PC-9 (cell line): ENCODE measurements around the gene SYNDIG1. TPM values are rescaled to one million over a fixed set of nuclear protein-coding genes. Genes with fewer than 3 reads are reported as not detected.

Experiments
- BruUV-seq: library from RNA; stranded (reverse); fragments of 400-500 nt; replicated peaks from 2 replicates; lab custom pipeline; 2021; lab: Mats Ljungman, UMichigan
- CTCF ChIA-PET: fragments of 300-600 bp; sonication (Branson Sonifier 250); formaldehyde crosslinking; loops from one replicate; lab custom pipeline; 2022; ENCODE audit warnings: antibody characterized with exemption; lab: Charles Lee
- POLR2A ChIA-PET: fragments of 300-600 bp; sonication (Branson Sonifier 250); formaldehyde crosslinking; loops from one replicate; lab custom pipeline; 2022; ENCODE audit warnings: antibody characterized with exemption; ENCODE audit not compliant: unreplicated experiment; lab: Charles Lee
- DNase-seq, 2 experiments: peaks; one replicate each; pipeline versions ENCODE4 v3.0.0 to v3.0.0-alpha.2; 2015 to 2022; ENCODE audit warnings: mixed read lengths in 1 of 2
- H2AFZ ChIP-seq: fragments of 200-600 bp; sonication (generic); 2 replicates; pipeline ENCODE4 v1.8.1; 2017; ENCODE audit warnings: antibody characterized with exemption
- H3F3A ChIP-seq: fragments of 200-600 bp; sonication (generic); 2 replicates; pipeline ENCODE4 v1.8.1; 2017; ENCODE audit warnings: antibody characterized with exemption, mild to moderate bottlenecking, low read depth; ENCODE audit not compliant: insufficient read depth
- H3K27ac ChIP-seq: fragments of 200-600 bp; sonication (generic); 2 replicates; pipeline ENCODE4 v1.6.1; 2016; ENCODE audit warnings: mixed run types
- H3K27me3 ChIP-seq: fragments of 200-600 bp; sonication (generic); 2 replicates; pipeline ENCODE4 v1.6.1; 2016; ENCODE audit warnings: low read depth, mixed run types; ENCODE audit not compliant: insufficient read depth
- H3K36me3 ChIP-seq: fragments of 200-600 bp; sonication (generic); 2 replicates; pipeline ENCODE4 v1.6.1; 2016; ENCODE audit warnings: low read depth, mixed run types
- H3K4me1 ChIP-seq: fragments of 200-600 bp; sonication (generic); replicated peaks from 2 replicates; pipeline ENCODE4 v1.6.1; 2016; ENCODE audit warnings: mixed run types; ENCODE audit not compliant: insufficient read depth
- H3K4me2 ChIP-seq: fragments of 200-600 bp; sonication (generic); 2 replicates; pipeline ENCODE4 v1.6.1; 2017; ENCODE audit warnings: mixed run types
- H3K4me3 ChIP-seq: fragments of 200-600 bp; sonication (generic); 2 replicates; pipeline ENCODE4 v1.6.1; 2016; ENCODE audit warnings: mixed run types
- H3K79me2 ChIP-seq: fragments of 200-600 bp; sonication (generic); 2 replicates; pipeline ENCODE4 v1.6.1; 2017; ENCODE audit warnings: low read depth, mixed run types
- H3K9me2 ChIP-seq: fragments of 200-600 bp; sonication (generic); 2 replicates; pipeline ENCODE4 v1.8.1; 2017; ENCODE audit warnings: mild to moderate bottlenecking; ENCODE audit not compliant: insufficient read depth
- H3K9me3 ChIP-seq: fragments of 200-600 bp; sonication (generic); 2 replicates; pipeline ENCODE4 v1.8.1; 2016; ENCODE audit warnings: low read depth; ENCODE audit not compliant: insufficient read depth
- H4K20me1 ChIP-seq: fragments of 200-600 bp; sonication (generic); 2 replicates; pipeline ENCODE4 v1.8.1; 2017; ENCODE audit not compliant: insufficient read depth
- CTCF ChIP-seq: fragments of 200-600 bp; sonication (generic); conservative IDR thresholded peaks from 2 replicates; pipeline ENCODE4 v1.6.1; 2017; ENCODE audit warnings: mixed run types, antibody characterized with exemption, mild to moderate bottlenecking, moderate library complexity
- EZH2 ChIP-seq: fragments of 200-600 bp; sonication (generic); IDR thresholded peaks from 2 replicates; pipeline ENCODE4 v1.8.0; 2017; ENCODE audit warnings: antibody characterized with exemption, low read depth
- intact Hi-C: fragments of 100-400 bp; cut with micrococcal nuclease; formaldehyde crosslinking; loops from one replicate; pipeline ENCODE4 v1.10.0; 2022; ENCODE audit not compliant: unreplicated experiment
- total RNA-seq: library from RNA; stranded (reverse); gene quantifications from 2 replicates; pipeline ENCODE4 v1.2.3, GENCODE V29; 2021

SYNDIG1 gene
- total RNA-seq, 1 experiment from 2014 or later, result 0.17 TPM

- no peaks in the 10 kb centered on the region for H4K20me1 ChIP-seq
- H3F3A ChIP-seq, result no peaks in the 10 kb centered on the region
- no peak overlapping the region for H3K4me3 ChIP-seq
- no peaks in the 10 kb centered on the region for H3K4me1 ChIP-seq
- ChIA-PET CTCF (no interaction called here), POLR2A (no interaction called here)
- no peaks in the 10 kb centered on the region for H3K9me3 ChIP-seq
- intact Hi-C loops, result no loop called here
- H3K4me2 ChIP-seq, result no peak overlapping the region
- no peak for TF ChIP-seq CTCF
- no peak for TF ChIP-seq EZH2
- DNase-seq, result no peak
- no peak overlapping the region for H2AFZ ChIP-seq
- H3K9me2 ChIP-seq, result no peaks in the 10 kb centered on the region
- no peaks in the 10 kb centered on the region for H3K27me3 ChIP-seq
- no peak overlapping the region for H3K27ac ChIP-seq
- BruUV-seq, result no TSS peak
- H3K79me2 ChIP-seq, result no peaks in the 10 kb centered on the region
- no peaks in the 10 kb centered on the region for H3K36me3 ChIP-seq
These were observed 19.3 kb upstream of the SYNDIG1 start for GRCh38 chr20:24450177-24450576.

GRCh38 chr20:24450624-24451376 lies 18.6 kb upstream of the SYNDIG1 start:
- no peak for DNase-seq
- H3K4me1 ChIP-seq, result no peaks in the 10 kb centered on the region
- H3K9me3 ChIP-seq, result no peaks in the 10 kb centered on the region
- H3K27ac ChIP-seq, result no peak overlapping the region
- no peaks in the 10 kb centered on the region for H3F3A ChIP-seq
- H3K4me2 ChIP-seq, result no peak overlapping the region
- H3K9me2 ChIP-seq, result no peaks in the 10 kb centered on the region
- H3K36me3 ChIP-seq, result no peaks in the 10 kb centered on the region
- intact Hi-C loops, result no loop called here
- TF ChIP-seq CTCF (no peak), EZH2 (no peak)
- no peaks in the 10 kb centered on the region for H4K20me1 ChIP-seq
- ChIA-PET POLR2A (no interaction called here), CTCF (no interaction called here)
- no peak overlapping the region for H3K4me3 ChIP-seq
- no peaks in the 10 kb centered on the region for H3K27me3 ChIP-seq
- H3K79me2 ChIP-seq, result no peaks in the 10 kb centered on the region
- BruUV-seq, result no TSS peak
- H2AFZ ChIP-seq, result no peak overlapping the region

GRCh38 chr20:24451428-24451827 lies 18.0 kb upstream of the SYNDIG1 start:
- Histone ChIP-seq H3K4me3 (no peak overlapping the region), H3K27ac (no peak overlapping the region), H3K9me2 (no peaks in the 10 kb centered on the region), H3K27me3 (no peaks in the 10 kb centered on the region), H3F3A (no peaks in the 10 kb centered on the region), H3K79me2 (no peaks in the 10 kb centered on the region), H4K20me1 (no peaks in the 10 kb centered on the region), H3K9me3 (no peaks in the 10 kb centered on the region), H2AFZ (no peak overlapping the region), H3K4me2 (no peak overlapping the region), H3K4me1 (no peaks in the 10 kb centered on the region), H3K36me3 (no peaks in the 10 kb centered on the region)
- no peak for DNase-seq
- intact Hi-C loops, result no loop called here
- BruUV-seq, result no TSS peak
- ChIA-PET CTCF (no interaction called here), POLR2A (no interaction called here)
- TF ChIP-seq EZH2 (no peak), CTCF (no peak)
